GM12878 (cell line): Measurements from ENCODE around the gene POLD2. TPM values are rescaled to one million over a fixed set of nuclear protein-coding genes. Genes with fewer than 3 reads are reported as not detected.

Experiments used
- ATAC-seq: fragments of 200-7000 bp; cut with Tn5 transposase; 3 replicates; pipeline ENCODE4 v1.9.1; 2020; ENCODE audit warnings: mild to moderate bottlenecking, moderate library complexity
- BruUV-seq: library from RNA; stranded (reverse); fragments of 400-500 nt; replicated peaks from 2 replicates; lab custom pipeline; 2021; lab: Mats Ljungman, UMichigan
- CTCF ChIA-PET: fragments of 300-600 bp; sonication (Branson Sonifier 250); formaldehyde crosslinking; extraction: SDS; loops from one replicate; lab custom pipeline; 2021; ENCODE audit warnings: inconsistent platforms; lab: Yijun Ruan, JAX
- POLR2A ChIA-PET: fragments of 350-600 bp; formaldehyde crosslinking; extraction: SDS; loops from one replicate; lab custom pipeline; 2021; ENCODE audit warnings: inconsistent platforms; lab: Charles Lee
- RAD21 ChIA-PET: fragments of 300-600 bp; sonication (Branson Sonifier 250); formaldehyde crosslinking; loops from one replicate; lab custom pipeline; 2023; ENCODE audit warnings: antibody characterized with exemption; ENCODE audit not compliant: unreplicated experiment; lab: Charles Lee
- SMC1A ChIA-PET: fragments of 300-600 bp; sonication (Branson Sonifier 250); formaldehyde crosslinking; loops from one replicate; lab custom pipeline; 2023; ENCODE audit not compliant: unreplicated experiment, uncharacterized antibody; lab: Charles Lee
- DNase-seq: peaks from one replicate; pipeline ENCODE4 v3.0.0-alpha.2; 2011; ENCODE audit warnings: low read depth, low spot score
- FAIRE-seq: peaks from 3 replicates; lab custom pipeline; 2011; peaks lifted over from hg19 to GRCh38; lab: Jason Lieb, UNC
- H2AFZ ChIP-seq: 2 replicates; pipeline ENCODE4 v1.6.0; 2011; ENCODE audit warnings: low read depth, low read length, control low read depth; ENCODE audit not compliant: control insufficient read depth
- H3K27ac ChIP-seq: 2 replicates; pipeline ENCODE4 v1.5.1; 2011; ENCODE audit warnings: control low read depth; ENCODE audit not compliant: control insufficient read depth, insufficient read depth
- H3K27me3 ChIP-seq, 2 experiments: replicated peaks in 1 of 2; 2 replicates each; pipeline versions ENCODE4 v1.6.0 to v1.6.1; 2011; ENCODE audit warnings: low read length in 1 of 2; ENCODE audit not compliant: control insufficient read depth in 2 of 2, insufficient read depth in 2 of 2
- H3K36me3 ChIP-seq, 2 experiments: 2 replicates each; pipeline ENCODE4 v1.5.1; 2011; ENCODE audit warnings: low read length in 1 of 2; ENCODE audit not compliant: control insufficient read depth in 2 of 2, insufficient read depth in 2 of 2
- H3K4me1 ChIP-seq: 2 replicates; pipeline ENCODE4 v1.6.1; 2011; ENCODE audit warnings: mild to moderate bottlenecking, low read length, moderate library complexity, mixed read lengths; ENCODE audit not compliant: control insufficient read depth, insufficient read depth
- H3K4me2 ChIP-seq: 2 replicates; pipeline ENCODE4 v1.6.0; 2011; ENCODE audit warnings: control low read depth; ENCODE audit not compliant: control insufficient read depth, insufficient read depth
- H3K4me3 ChIP-seq: fragments of 200-600 bp; sonication (generic); 2 replicates; pipeline ENCODE4 v1.5.1; 2016
- H3K79me2 ChIP-seq: 2 replicates; pipeline ENCODE4 v1.6.0; 2011; ENCODE audit warnings: low read length; ENCODE audit not compliant: control insufficient read depth, insufficient read depth
- H3K9ac ChIP-seq: 2 replicates; pipeline ENCODE4 v1.8.0; 2011; ENCODE audit warnings: low read length, control low read depth, mixed read lengths; ENCODE audit not compliant: control insufficient read depth, insufficient read depth
- H3K9me3 ChIP-seq: replicated peaks from 3 replicates; pipeline ENCODE4 v1.5.1; 2011; ENCODE audit warnings: mild to moderate bottlenecking, low read length; ENCODE audit not compliant: control insufficient read depth, insufficient read depth
- H4K20me1 ChIP-seq: 2 replicates; pipeline ENCODE4 v1.6.0; 2011; ENCODE audit not compliant: control insufficient read depth, insufficient read depth
- CEBPB ChIP-seq, 2 experiments: fragments of 150-350 bp in 1 of 2; IDR thresholded peaks; 2 replicates each; pipeline ENCODE4 v1.6.1; 2012 to 2014; ENCODE audit warnings: low read depth in 2 of 2, low read length in 2 of 2, borderline replicate concordance in 1 of 2, inconsistent platforms in 1 of 2
- RAD21 ChIP-seq: IDR thresholded peaks from 2 replicates; pipeline ENCODE4 v1.6.1; 2011; ENCODE audit warnings: mild to moderate bottlenecking, low read depth, low read length, moderate library complexity; ENCODE audit not compliant: insufficient read depth
- ZNF207 ChIP-seq: fragments of 450-650 bp; IDR thresholded peaks from 2 replicates; pipeline ENCODE4 v1.6.1; 2014; ENCODE audit warnings: antibody characterized with exemption, mild to moderate bottlenecking, borderline replicate concordance
- WGBS: methylation state at CpG from one replicate; pipeline ENCODE4 v1.1.6; 2016; ENCODE audit warnings: low lambda C conversion rate; ENCODE audit not compliant: insufficient replicate concordance, insufficient coverage; ENCODE audit errors: missing lambda C conversion rate; 5-methylcytosine and 5-hydroxymethylcytosine counted together
- in situ Hi-C: fragments of 300-500 bp; cut with MboI; formaldehyde crosslinking; loops from 9 replicates; pipeline ENCODE4 v1.14.3; 2018; ENCODE audit warnings: mixed read lengths
- intact Hi-C: fragments of 100-400 bp; cut with micrococcal nuclease; formaldehyde crosslinking; loops from one replicate; pipeline ENCODE4 v1.14.2; 2022; ENCODE audit not compliant: unreplicated experiment
- polyA plus RNA-seq, 11 experiments: library from polyadenylated mRNA; depleted of rRNA in 4 of 11; unstranded in 6 of 11; stranded (reverse) in 5 of 11; fragments of >200 nt; fragmentation: Nextera tagmentation in 4 of 11; fragmentation: Illumina TruSeq in 1 of 11; extraction: Ambion mirVana in 4 of 11; extraction: Trizol in 1 of 11; gene quantifications; 1 replicate in 1 of 11; 2 replicates in 10 of 11; pipeline versions ENCODE4 v1.2.1 to v1.2.3, GENCODE V29; 2011 to 2016; ENCODE audit warnings: inconsistent platforms in 2 of 11, missing spikeins in 2 of 11, low read depth in 1 of 11
- total RNA-seq, 4 experiments: library from RNA; depleted of rRNA in 3 of 4; stranded (reverse); fragments of >200 nt in 3 of 4; fragmentation: Illumina TruSeq in 1 of 4; extraction: Trizol in 1 of 4; gene quantifications; 2 replicates each; pipeline versions ENCODE4 v1.2.1 to v1.2.3, GENCODE V29; 2013 to 2021
- TF ChIP-seq, protein P1 (sequence below), 3 experiments: IDR thresholded peaks in 2 of 3; conservative IDR thresholded peaks in 1 of 3; 2 replicates each; pipeline ENCODE4 v1.5.1; 2011; ENCODE audit warnings: low read depth in 3 of 3, low read length in 3 of 3, mild to moderate bottlenecking in 3 of 3, control low read depth in 2 of 3, moderate library complexity in 2 of 3, inconsistent platforms in 1 of 3, mixed read lengths in 1 of 3; ENCODE audit not compliant: control insufficient read depth in 2 of 3, insufficient read depth in 1 of 3; ENCODE audit errors: extremely low read depth in 1 of 3

The POLD2 gene
- total and polyA plus RNA-seq, 10 of the 15 experiments (the other 5 are each of a cell fraction or from before 2014, with no cell fraction given) = 19.1 to 287 (median 169) TPM

DNA sequence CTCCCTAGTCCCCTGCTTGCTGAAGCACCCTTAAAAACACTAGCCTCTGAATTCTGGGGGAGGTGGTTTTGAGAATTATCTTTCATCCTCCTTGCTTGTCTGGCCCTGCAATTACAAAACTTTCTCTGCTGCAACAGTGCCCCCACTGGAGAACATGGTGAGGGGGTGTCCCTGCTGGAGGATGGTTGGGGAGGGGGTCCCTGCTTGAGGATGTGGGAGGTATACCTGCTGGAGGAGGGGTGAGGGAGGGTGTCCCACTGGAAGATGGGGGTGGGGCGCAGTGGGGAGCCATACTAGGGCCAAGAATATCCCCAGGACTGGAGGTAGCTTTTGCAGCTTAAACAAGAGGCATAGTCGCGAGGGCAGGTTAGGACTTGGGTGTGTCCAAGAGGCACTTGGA lies 37.8 kb downstream of the POLD2 start:
- 38% methylated on average over 3 of the region's 3 CpGs for WGBS
- SMC1A ChIA-PET = interaction anchor here (1.5 kb wide), 1 partner anchor 13 kb away, joined by 6 read pairs; no protein-coding TSS in a partner anchor
- H2AFZ ChIP-seq = no peak overlapping the region
- intact Hi-C loops (no loop called here), in situ Hi-C loops (no loop called here)
- POLR2A ChIA-PET = interaction anchor here (0.9 kb wide), 1 partner anchor 8 kb away, joined by 8 read pairs; no protein-coding TSS in a partner anchor
- no peak overlapping the region for H3K27ac ChIP-seq
- no peak overlapping the region for H3K9ac ChIP-seq
- ATAC-seq (no peak), FAIRE-seq (no peak), DNase-seq (no peak)
- H3K4me2 ChIP-seq = no peak overlapping the region
- H3K4me3 ChIP-seq = no peak overlapping the region
- no peaks in the 10 kb centered on the region for H3K9me3 ChIP-seq
- TF ChIP-seq, protein P1, sequence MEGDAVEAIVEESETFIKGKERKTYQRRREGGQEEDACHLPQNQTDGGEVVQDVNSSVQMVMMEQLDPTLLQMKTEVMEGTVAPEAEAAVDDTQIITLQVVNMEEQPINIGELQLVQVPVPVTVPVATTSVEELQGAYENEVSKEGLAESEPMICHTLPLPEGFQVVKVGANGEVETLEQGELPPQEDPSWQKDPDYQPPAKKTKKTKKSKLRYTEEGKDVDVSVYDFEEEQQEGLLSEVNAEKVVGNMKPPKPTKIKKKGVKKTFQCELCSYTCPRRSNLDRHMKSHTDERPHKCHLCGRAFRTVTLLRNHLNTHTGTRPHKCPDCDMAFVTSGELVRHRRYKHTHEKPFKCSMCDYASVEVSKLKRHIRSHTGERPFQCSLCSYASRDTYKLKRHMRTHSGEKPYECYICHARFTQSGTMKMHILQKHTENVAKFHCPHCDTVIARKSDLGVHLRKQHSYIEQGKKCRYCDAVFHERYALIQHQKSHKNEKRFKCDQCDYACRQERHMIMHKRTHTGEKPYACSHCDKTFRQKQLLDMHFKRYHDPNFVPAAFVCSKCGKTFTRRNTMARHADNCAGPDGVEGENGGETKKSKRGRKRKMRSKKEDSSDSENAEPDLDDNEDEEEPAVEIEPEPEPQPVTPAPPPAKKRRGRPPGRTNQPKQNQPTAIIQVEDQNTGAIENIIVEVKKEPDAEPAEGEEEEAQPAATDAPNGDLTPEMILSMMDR (IDR thresholded peaks at IDR 0.05 in 2 of 3, conservative IDR thresholded peaks at IDR 0.05 in 1 of 3; ENCODE audit: control insufficient read depth in 2 of 3, extremely low read depth in 1 of 3, insufficient read depth in 1 of 3, low read depth in 3 of 3, low read length in 3 of 3) = peak in 2 of 3 experiments; percentile 9 to 28; a peak in 2 of 6 replicates
- no peak for TF ChIP-seq ZNF207
- TF ChIP-seq RAD21 = 0 out of 2 replicates have a peak, but pooled peaks have one; percentile 12
- RAD21 ChIA-PET = no interaction called here
- H4K20me1 ChIP-seq = no peaks in the 10 kb centered on the region
- no TSS peak for BruUV-seq
- peaks cover 3% of the 10 kb centered on the region for H3K4me1 ChIP-seq
- H3K36me3 ChIP-seq = peaks cover 0 to under 1% of the 10 kb centered on the region in 2 experiments; a peak in 2 of 4 replicates
- H3K79me2 ChIP-seq = peaks cover 16% of the 10 kb centered on the region
- no peaks in the 10 kb centered on the region for H3K27me3 ChIP-seq
- CTCF ChIA-PET = interaction anchor here (0.7 to 2.9 kb wide), 4 partner anchors 11 to 475 kb away, joined by 4 to 9 read pairs (median 4); no protein-coding TSS in a partner anchor

DNA sequence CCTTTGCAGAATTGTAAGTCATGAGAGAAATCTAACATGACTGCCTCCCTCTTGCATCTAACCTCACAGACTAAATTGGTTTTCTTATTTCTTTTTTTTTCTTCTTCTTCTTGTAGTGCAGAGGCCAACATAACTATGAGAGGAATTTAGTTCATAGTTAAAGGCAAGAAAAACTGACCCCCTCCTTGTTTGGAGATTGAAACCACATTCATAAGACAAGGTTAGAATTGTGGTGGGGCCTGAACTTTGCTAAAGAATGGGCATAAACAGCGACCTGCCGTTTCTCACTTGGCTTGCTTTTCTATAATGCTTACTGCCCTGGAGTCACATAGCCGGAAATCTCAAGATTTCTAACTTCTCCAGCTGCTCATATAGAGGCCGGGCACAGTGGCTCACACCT lies 38.6 kb downstream of the POLD2 start:
- ChIA-PET SMC1A (interaction anchor here (1.5 kb wide), 1 partner anchor 14 kb away, joined by 6 read pairs; no protein-coding TSS in a partner anchor), POLR2A (interaction anchor here (0.9 kb wide), 1 partner anchor 9 kb away, joined by 8 read pairs; no protein-coding TSS in a partner anchor), CTCF (interaction anchor here (1.1 to 2.9 kb wide), 2 partner anchors 12 to 13 kb away, joined by 4 to 9 read pairs; no protein-coding TSS in a partner anchor), RAD21 (no interaction called here)
- no peak for TF ChIP-seq CEBPB (IDR thresholded peaks at IDR 0.05; ENCODE audit: borderline replicate concordance in 1 of 2, low read depth in 2 of 2, low read length in 2 of 2)
- BruUV-seq = no TSS peak
- H4K20me1 ChIP-seq = no peaks in the 10 kb centered on the region
- no peaks in the 10 kb centered on the region for H3K9me3 ChIP-seq
- in situ Hi-C loops (no loop called here), intact Hi-C loops (no loop called here)
- peaks cover 12% of the 10 kb centered on the region for H3K4me1 ChIP-seq
- no peak overlapping the region for H3K4me3 ChIP-seq
- H3K79me2 ChIP-seq = peaks cover 22% of the 10 kb centered on the region
- H2AFZ ChIP-seq = no peak overlapping the region
- H3K27me3 ChIP-seq = no peaks in the 10 kb centered on the region
- DNase-seq = no peak
- H3K27ac ChIP-seq = no peak overlapping the region
- WGBS = 93% methylated on average over 4 of the region's 4 CpGs
- peaks cover 0 to 4% of the 10 kb centered on the region in 2 experiments; a peak in 2 of 4 replicates for H3K36me3 ChIP-seq
- no peak overlapping the region for H3K9ac ChIP-seq
- H3K4me2 ChIP-seq = no peak overlapping the region
- no peak for FAIRE-seq
- no peak for ATAC-seq
